CD4-positive, alpha-beta T cell treated with Interleukin-4 for 1 hour (primary cell): Measurements from ENCODE around the gene PNKD.
A peak's percentile ranks its signal among the peaks of the same experiment; 100 is the strongest.

Source experiments
- DNase-seq, 2 donors: peaks; one replicate each; pipeline ENCODE4 v3.0.0-alpha.2; 2020 to 2022

PNKD gene

DNA sequence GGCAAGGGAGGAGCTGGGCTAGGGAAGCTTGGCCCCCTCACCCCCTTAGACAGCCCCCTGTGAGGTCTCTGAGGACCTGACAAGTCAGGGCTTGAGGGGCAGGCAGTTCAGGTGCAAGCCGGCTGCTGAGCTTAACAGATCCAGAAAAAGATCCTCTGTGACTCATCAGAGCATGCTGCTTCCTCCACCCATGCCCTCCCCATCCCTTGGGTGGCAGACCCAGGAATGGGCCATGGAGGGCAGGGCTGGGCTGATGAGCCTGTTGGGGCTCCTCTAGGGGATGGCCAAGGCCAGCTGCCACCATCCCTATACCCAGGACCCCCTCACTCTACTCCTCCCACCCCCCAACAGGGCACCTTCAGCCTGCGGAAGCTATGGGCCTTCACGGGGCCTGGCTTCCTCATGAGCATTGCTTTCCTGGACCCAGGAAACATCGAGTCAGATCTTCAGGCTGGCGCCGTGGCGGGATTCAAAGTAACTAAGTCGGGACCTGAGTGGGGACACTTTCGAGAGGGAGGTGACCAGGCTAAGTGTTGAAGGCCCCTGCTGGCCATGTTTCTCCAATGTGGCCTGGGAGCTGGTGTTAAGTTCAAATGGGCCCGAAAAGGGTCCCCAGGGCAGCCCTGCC lies 113.7 kb downstream of the PNKD start:
- DNase-seq = no peak

GRCh38 chr2:218384975-218385374 lies 114.7 kb downstream of the PNKD start:
- no peak for DNase-seq

GRCh38 chr2:218386505-218387368 lies 116.4 kb downstream of the PNKD start:
- DNase-seq = no peak

DNA sequence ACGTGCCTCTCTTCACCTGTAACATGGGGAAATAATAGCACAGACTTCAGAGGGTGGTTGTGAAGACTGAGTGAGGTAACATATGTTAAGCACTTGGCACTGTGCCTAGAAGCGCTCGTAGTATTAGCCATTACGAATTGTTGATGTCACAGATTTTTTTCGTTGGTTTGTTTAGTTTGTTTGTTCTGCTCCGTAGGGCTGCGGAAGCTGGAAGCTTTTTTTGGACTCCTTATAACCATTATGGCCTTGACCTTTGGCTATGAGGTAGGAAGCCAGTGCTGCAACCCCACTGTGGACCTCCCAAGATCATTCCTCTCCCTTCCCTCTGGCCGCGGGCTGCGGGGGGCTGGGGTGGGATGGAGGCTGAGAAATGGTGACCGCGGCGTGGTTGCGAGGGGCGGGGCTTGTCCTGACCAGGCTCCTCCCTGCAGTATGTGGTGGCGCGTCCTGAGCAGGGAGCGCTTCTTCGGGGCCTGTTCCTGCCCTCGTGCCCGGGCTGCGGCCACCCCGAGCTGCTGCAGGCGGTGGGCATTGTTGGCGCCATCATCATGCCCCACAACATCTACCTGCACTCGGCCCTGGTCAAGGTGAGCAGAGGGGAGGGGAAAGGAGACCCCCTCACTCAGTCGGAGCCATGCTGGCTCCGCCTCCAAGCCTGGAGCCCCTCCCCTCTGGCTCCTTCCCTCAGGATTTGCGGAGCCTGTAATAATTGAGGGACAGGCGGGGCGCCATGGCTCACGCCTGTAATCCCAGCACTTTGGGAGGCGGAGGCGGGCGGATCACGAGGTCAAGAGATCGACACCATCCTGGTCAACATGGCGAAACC lies 117.3 kb downstream of the PNKD start:
- DNase-seq = peak in 1 of 2 donors; percentile 47

DNA sequence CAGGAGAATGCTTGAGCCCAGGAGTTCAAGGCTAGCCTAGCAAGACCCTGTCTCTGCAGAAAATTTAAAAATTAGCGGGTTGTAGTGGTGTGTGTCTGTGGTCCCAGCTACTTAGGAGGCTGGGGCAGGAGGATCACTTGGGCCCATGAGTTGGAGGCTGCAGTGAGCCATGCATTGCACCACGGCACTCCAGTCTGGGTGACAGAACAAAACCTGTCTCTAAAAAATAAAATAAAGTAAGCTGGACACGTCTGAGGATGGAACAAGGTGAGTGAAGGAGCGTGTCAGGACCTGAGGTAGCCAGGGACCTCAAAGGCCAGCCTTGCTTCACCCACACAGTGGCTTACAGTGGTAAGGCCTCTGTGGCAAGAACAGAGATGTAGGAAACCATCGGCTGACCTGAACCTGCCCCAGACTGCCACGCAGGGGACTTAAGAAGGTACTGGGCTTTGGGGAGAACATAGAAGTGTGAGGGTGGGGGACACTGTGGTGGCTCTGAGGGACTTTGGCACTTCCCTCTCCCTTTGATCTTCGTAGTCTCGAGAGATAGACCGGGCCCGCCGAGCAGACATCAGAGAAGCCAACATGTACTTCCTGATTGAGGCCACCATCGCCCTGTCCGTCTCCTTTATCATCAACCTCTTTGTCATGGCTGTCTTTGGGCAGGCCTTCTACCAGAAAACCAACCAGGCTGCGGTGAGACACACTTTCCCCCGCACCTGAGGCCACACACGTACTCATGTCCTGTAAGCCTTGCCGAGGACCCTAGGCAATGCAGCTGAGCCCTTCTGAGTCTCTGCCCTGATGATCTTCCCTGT lies 119.2 kb downstream of the PNKD start:
- no peak for DNase-seq

DNA sequence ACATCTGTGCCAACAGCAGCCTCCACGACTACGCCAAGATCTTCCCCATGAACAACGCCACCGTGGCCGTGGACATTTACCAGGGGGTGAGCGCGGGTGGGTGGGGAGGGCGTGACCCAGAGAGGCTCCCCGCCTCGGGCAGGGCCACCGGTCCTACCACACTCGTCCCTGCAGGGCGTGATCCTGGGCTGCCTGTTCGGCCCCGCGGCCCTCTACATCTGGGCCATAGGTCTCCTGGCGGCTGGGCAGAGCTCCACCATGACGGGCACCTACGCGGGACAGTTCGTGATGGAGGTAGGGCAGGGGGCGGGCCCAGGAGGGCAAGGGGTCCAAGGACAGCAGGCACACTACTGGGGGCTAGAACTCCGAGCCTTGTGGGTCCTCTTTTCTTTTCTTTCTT lies 120.9 kb downstream of the PNKD start:
- DNase-seq = no peak

GRCh38 chr2:218392459-218392858 lies 122.1 kb downstream of the PNKD start:
- DNase-seq = no peak

DNA sequence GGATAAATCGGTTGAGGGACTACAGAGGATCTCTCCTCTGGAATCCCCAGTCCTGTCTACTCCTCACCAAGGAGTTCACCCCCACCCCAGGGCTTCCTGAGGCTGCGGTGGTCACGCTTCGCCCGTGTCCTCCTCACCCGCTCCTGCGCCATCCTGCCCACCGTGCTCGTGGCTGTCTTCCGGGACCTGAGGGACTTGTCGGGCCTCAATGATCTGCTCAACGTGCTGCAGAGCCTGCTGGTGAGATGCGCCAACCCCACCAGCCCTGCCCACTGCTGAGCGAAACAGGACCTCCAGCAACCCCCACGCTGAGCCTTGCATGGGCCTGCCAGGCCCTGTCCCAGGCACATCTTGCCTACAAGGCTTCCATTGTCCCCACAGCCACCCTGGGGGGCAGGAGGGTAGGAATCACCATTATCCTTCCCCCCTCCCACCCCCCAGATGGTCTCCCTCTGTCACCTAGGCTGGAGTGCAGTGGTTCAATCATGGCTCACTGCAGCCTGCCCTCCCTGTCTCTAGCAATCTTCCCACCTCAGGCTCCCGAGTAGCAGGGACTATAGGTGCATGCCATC lies 122.7 kb downstream of the PNKD start:
- no peak for DNase-seq

- peak; percentile 42 to 44 for DNase-seq
Measured at GRCh38 chr2:218393750-218394290, 123.5 kb downstream of the PNKD start.

GRCh38 chr2:218394298-218395089 lies 124.2 kb downstream of the PNKD start:
- DNase-seq = no peak

DNA sequence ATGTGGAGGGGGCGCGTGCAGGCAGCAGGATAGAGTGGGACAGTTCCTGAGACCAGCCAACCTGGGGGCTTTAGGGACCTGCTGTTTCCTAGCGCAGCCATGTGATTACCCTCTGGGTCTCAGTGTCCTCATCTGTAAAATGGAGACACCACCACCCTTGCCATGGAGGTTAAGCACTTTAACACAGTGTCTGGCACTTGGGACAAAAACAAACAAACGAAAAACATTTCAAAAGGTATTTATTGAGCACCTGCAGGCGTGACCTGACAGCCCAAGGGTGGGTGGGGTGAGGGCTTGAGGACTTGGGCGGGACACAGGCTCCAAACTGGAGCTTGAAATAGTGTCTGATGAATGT lies 124.7 kb downstream of the PNKD start:
- no peak for DNase-seq

GRCh38 chr2:218395456-218395825 lies 125.1 kb downstream of the PNKD start:
- no peak for DNase-seq

DNA sequence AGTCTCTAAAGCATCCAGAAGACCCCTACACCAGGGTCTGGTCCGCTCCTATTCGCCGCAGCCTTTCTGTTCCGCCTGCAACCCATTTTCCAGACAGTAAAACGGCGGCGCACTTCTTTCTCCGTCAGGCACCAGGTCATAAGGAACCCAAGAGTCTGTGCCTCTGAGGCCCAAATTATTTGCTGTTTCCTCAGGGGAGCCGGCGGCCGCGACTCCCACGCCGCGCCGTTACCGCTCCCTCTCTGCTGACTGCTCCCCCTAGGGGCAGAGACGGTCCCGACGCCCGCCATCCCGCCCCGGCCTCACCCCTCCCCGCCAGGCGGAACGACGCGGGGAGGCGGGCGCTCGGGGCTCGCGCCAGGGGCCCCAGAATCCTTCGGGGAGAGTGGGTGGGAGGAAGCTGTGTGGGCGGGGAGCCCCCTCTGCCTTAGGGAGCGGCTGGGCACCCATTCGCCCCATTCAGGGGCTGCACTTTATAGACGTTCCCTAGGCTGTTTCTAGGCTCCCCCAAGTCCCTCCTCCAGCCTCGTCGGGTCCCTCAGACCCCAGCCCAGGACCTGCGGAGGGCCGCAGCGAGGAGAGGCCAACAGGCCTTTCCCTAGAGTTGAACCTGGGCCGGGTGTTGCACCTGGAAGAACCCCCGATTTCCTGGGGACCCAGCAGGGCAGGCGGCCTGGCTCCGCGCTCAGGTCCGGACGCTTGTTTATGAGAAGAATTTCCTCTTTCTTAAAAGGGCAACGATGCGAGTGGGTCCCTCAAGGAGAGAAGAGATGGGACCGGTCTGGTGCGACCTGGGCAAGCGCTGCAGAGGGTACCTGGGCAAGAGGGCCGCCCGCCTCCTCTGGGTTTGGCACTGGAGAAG lies 125.7 kb downstream of the PNKD start:
- peak; percentile 96 to 97 for DNase-seq
